ENCODE measurements around the gene FBXL20. TPM values are rescaled to one million over a fixed set of nuclear protein-coding genes. Genes with fewer than 3 reads are reported as not detected.

FBXL20 gene
- total RNA-seq, 2 donors from 2014 or later: 11.4 to 21.4 TPM

DNA sequence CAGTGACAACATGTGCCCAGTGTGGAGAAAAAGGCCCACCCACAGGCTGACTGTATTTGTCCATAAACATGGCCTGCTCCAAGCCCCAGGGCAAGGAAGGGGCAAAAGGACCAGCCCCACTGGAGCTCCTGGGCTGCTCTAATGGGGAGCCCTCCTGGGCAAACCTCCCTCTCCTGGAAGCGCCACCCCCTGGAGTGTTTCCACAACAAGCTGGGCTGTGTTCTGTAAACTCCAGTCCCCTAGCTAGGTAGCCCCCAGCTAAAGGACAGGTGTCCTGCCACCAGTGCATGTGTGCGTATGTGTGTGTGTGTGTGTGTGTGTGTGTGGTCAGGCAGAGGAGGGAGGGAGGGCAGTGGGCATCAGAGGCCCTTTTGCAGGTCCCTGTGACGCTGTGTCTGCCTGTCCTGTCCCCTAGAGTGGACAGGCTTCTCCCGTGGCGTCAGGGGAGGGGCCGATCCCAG is 164.4 kb downstream of the FBXL20 start:
- intact Hi-C loops (cut with DNase I, micrococcal nuclease): no loop called here
- ATAC-seq: no peak

DNA sequence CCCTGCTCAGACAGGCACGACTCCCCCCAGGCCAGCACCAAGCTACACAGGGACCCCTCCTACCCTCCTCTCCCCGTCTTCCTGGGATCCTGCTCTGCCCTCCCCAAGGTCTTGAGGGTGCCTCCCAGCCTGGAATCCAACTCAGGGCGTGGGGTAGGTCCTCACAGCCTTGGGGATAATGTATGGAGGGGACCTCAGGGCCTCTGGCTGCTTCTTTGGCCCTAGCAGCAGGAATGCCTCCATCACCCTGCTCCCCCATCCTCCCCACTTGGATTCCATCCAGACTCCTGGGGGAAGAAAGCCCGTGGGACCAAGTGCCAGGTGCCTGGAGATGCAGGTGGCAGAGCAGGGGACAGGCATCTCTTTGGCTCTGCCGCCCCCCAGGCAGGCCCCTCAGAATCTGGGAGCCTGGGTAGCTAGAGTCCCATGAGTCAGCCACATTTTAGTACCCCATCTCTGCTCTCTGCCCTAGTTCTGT is 164.9 kb downstream of the FBXL20 start:
- intact Hi-C loops (cut with DNase I, micrococcal nuclease): no loop called here
- ATAC-seq (no peak), DNase-seq (no peak)

More for the DNA sequence above, 164.4 kb downstream of the FBXL20 start:
- DNase-seq: no peak

DNA sequence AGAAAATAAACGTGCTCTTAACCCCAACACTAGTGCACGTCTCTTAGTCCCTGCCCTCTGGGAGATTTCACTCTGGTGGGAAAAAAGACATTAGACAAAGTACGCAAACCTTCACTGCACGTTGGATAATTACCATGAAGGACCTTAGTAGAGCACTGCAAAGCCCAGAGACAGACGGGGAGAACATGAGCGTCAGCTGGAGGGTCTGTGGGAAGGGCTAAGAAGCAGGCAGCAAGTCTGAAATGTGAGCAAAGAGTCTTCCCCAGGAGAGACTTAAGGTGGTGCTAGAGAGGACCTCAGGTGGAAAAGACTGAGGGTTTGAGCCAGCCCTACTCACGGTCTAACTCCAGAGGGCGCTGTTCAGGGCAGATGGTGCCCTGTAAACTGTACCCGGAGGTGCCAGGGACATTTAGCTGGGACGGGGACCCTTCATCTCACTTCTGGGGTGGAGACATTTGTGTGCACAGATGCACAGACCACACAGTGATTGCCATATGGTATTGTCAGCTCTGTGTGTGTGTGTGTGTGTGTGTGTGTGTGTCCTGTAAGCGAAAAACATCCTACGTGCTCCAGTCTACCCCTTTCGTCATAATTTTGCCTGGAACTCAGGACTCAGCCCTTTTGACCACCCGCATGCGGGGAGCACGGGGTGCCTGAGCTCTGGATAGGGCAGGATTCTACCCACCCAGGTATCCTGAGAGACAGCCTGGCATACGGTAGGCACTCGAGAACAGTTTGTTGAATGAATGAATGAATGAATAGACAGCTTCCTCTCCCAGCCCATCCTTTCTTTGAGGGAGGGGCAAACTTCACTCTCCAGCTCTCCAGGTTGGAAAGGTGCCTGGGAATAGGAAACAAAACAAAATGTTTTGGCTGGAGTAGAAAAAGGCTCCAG is 165.6 kb downstream of the FBXL20 start:
- no peak for DNase-seq
- intact Hi-C loops (cut with DNase I, micrococcal nuclease): no loop called here

DNA sequence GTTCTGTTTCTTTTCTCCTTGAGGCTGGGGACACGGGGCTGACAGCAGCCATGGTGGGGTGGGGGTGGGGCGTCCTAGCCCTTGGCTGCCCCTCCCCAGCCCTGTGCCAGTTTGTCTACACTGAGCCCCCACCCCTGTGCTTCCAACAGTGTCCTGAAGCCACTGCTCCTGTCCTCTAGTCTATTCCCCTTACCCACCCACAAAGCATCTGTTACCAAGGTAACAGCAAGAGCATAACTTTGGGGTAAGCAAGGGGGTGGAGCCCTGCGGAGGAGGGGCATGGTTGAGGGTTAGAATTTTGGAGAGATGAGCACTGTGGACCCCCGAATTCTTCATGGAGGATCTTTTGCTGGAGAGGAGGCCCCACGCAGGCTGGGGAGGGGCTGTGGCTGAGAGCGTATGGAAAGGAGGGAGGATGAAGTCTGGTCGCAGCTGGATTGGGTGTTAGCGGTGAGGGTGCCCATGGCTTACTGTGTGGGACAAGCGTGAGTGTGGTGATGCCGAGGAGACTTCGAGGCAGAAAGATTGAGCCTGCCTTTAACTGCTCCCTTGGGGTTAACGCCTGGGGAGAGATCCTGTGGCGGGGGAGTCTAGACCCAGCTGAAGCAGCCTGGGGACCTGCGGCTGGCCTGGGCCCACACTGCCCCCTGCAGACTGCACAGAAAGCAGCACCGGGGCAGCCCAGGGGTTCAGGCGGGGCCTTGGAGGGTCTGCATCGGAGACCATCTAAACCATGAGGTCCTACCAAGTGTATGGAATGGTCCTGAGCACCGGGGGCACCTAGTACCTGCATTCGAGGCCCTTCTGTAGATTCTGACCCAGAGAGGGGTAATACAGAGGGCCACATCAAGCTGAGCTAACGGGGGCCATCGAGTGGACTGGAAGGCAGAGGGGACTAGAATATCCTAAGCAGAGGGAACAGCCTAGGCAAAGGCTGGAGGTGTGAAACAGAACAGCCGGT is 169.6 kb downstream of the FBXL20 start:
- DNase-seq: peak in 1 of 2 donors; percentile 47
- peak; percentile 74 for ATAC-seq
- intact Hi-C loops (cut with DNase I, micrococcal nuclease): no loop called here

More for the DNA sequence above, 165.6 kb downstream of the FBXL20 start:
- peak; percentile 52 for ATAC-seq

DNA sequence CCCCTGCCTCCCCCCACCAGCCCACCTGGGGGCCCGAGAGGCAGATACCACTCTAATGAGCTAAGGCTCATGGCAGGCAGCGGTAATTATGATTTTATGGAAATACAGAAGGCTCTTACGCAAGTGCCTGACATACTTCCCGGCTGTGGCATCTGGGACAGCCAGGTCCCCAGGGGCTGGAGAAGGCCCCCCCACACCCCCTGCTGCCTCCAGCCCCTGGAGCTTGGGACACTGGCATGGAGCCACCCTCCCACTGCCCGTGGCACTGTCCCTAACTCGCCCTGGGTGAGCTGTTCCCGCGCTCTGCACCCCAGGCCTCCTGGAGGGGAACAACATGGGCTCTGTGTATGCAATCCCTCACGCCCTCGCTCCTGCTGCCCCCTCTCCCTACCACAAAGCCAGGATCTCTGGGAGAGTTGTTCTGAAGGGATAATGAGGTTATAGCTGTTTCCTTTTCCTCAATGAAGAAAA is 170.3 kb downstream of the FBXL20 start:
- DNase-seq: no peak
- intact Hi-C loops (cut with DNase I, micrococcal nuclease): no loop called here
- no peak for ATAC-seq

DNA sequence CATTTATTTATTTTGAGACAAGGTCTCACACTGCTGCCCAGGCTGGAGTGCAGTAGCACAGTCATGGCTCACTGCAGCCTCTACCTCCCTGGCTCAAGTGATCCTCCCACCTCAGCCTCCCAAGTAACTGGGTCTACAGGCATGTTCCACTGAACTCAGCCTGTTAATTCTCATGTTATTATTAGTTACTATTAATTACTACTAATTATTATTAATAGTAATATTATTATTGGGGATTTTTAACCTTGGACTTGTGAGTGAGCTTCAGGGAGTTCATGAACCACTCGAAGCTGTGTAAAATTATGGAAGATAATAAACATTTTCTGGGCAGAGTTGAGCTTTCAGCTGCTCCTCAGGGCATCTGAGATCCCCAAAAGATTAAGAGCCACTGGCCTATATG is 171.1 kb downstream of the FBXL20 start:
- DNase-seq (no peak), ATAC-seq (no peak)
- intact Hi-C loops (cut with DNase I, micrococcal nuclease): no loop called here

DNA sequence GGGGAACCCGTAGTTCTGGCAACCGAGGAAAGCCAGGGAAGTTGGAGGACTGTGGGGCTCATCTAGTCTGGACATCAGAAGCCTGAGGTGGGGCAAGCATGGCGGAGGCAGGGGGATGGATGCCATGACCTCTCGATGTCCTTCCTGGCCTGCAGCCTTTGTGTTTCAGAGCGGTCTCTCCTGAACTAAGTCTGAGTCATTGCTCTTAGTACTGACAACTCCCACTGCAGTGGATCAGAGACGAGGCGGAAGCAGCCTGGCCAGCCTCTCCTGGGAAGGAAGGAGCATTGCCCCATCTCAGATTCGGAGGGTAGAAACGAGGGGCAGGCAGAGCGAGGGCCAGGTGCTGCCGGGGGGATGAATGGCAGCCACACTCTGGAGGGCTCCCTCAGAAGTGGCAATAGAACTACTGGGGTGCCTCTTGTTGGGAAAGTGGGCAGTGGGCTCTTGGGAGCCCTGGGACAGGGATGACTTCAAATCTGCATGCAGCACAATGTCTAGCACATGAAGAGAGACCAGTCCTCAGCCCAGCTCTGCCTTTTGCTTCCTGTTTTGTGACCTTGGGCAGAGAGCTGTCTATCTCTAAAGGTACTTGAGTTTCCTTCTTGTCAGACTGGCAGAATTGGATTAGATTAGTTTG is 172.0 kb downstream of the FBXL20 start:
- no peak for ATAC-seq
- DNase-seq: no peak
- intact Hi-C loops (cut with DNase I, micrococcal nuclease): no loop called here

DNA sequence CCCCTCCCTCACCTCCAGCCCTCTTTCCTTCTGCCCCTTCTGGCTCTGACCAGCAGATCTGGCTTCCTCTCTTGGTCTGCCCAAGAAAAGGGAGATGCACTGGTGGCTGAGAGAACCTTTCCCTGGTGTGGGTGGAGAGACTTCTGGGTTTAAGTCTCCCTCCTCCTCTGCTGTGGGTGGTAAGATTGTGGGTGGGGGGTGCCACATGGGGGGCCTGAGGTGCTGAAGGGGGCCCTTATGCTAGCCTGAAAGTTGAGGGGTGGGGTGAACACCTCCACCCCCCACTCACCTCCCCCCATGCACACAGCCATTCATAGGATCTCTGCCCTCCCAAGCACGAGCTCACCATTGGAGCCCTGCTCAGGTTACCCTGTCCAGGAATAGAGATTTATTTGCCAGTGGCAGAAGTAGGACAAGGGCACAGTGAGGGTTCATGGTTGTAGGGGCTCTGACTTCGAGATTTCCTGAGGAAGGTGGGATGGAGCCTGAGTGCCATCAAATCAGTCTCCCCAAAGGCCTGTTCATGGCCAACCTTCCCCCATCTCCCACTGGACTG is 174.0 kb downstream of the FBXL20 start:
- intact Hi-C loops (cut with DNase I, micrococcal nuclease): no loop called here
- DNase-seq (no peak), ATAC-seq (no peak)

DNA sequence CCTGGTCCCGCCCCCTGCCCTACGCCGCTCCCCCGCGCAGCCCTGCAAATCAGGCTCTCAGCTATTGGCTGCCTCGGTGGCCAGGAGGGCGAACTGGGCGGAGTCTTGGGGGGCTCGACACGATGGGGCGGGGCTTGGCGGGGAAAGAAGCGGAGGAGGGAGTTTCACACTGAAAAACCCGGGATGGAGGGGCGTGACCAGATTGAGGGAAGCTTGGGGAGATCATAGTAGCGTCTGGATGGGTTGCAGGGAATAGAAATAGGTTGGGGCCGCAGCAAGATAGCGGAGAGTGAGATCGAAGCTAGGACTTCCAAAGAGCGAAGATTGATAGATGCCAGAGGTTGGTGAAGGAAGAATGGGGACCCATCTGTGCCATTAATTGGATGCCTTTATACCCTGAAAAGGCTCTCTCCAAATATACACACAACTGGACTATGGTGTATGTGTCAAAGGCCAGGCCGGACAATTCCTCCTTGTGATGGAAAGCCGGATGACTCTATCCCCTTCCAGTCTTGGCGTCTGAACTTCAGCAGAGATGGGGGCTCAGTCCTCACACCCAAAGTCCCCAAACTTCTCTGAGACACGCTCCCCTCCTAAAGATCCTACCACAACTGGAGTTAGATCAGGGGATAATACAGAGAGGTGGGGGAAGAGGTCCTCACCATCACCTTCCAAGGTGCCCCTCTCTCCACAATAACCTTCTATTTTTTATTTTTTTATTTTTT is 175.3 kb downstream of the FBXL20 start:
- DNase-seq: peak; percentile 53 to 55
- intact Hi-C loops (cut with DNase I, micrococcal nuclease): no loop called here
- peak; percentile 16 for ATAC-seq

DNA sequence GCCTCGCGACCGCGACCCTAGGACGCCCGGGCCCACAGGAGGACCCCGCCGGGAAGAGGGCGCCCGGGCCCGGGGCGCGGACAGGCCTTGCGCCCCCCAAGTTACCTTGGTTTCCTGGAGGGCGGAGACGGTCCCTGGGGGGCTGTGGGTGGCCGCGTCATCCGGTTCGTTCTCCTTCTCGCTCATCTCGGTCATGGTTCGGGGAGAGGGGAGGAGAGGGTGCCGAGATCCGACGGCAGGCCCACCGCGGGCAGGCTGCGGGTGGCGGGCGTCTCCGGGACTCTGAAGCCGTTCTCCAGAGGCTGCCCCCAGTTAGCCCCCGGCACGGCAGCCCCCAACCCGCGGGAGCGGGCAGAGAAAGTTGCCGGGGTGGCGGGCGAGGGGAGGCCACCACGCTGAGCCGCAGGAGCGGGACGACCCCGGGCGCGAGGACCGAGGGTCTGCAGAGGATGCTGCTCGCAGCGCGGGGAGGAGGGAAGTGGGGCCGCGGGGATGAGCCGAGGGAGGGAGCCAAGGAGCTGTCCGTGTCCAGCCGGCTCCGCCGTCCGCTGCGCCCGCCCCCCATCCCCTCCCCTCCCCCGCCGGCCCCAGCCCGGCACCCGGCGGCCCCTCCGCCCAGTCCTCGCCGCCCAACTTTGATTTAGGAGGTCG is 176.0 kb downstream of the FBXL20 start, which contains the start of gene STAC2:
TSS of gene STAC2 (minus strand) at position 638 of the 651 bp plus-strand sequence. CDS start at position 195, 443 bp downstream.
- intact Hi-C loops (cut with DNase I, micrococcal nuclease): no loop called here
- ATAC-seq (no peak), DNase-seq (no peak)

DNA sequence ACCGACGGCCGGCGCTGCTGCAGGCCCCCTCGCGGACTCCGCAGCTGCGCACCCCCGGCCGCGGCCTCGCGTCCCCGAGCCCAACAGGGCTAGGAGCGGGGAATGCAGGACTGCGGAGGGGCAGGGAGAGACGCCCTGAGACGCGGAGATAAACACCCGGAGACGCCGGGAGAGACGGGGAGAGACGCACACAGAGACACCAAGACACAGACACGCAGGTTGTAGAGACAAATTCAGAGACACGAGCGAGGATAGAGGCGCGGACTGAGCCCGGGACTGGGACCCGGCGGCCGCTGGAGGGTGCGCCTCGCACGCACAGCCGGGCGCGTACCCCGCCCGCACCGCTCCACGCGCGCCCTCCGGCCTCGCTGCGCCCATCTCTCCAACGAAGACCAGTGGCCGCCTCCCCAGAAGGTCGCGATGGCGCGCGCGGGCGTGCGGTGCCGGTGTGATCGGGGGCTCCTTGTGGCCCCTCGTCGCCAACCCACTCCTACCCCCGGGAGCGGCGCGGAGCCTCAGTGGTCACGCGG is 176.6 kb downstream of the FBXL20 start:
- intact Hi-C loops (cut with DNase I, micrococcal nuclease): no loop called here
- ATAC-seq (no peak), DNase-seq (no peak)

DNA sequence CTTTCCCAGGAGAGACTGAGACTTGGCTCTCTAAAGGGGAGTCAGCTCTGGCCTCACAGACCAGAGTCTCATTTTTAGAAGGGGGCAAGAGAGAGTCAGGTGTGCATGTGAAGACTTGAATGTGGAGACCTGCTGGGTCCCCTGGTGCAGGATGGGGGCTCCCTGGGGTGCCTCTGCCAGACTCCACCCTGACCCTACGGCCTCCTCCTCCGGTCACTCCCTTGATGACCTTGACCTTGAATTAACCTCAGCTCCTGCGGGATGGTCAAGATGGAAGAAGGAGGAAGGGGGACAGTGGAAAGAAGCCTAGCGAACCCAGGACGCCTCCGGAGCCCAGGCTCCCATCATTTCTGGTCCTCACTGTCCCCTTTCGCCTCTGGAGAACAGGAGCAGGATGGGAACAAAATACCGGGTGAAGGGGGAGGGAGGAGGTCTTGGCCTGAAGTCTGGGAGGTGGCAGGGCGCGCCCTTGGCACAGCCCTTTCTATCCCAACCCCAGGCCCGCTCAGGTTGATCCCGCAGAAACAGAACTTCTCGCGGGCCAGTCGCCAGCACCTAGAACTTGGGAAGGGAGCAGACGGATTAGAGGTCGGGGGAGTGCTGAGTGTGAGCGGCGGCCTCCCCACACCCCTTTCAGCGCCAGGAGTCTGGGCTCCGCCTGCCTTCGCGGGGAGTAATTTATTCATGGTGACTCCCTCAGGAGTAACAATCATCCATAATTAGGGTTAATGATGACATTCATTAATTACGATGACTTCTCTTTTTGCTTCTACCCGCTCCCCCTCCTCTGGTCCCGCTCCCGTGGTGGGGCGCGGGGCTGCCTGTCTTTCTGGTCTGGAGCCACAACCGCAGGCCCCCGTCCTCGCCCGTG is 177.3 kb downstream of the FBXL20 start:
- ATAC-seq (no peak), DNase-seq (no peak)
- intact Hi-C loops (cut with DNase I, micrococcal nuclease): no loop called here

DNA sequence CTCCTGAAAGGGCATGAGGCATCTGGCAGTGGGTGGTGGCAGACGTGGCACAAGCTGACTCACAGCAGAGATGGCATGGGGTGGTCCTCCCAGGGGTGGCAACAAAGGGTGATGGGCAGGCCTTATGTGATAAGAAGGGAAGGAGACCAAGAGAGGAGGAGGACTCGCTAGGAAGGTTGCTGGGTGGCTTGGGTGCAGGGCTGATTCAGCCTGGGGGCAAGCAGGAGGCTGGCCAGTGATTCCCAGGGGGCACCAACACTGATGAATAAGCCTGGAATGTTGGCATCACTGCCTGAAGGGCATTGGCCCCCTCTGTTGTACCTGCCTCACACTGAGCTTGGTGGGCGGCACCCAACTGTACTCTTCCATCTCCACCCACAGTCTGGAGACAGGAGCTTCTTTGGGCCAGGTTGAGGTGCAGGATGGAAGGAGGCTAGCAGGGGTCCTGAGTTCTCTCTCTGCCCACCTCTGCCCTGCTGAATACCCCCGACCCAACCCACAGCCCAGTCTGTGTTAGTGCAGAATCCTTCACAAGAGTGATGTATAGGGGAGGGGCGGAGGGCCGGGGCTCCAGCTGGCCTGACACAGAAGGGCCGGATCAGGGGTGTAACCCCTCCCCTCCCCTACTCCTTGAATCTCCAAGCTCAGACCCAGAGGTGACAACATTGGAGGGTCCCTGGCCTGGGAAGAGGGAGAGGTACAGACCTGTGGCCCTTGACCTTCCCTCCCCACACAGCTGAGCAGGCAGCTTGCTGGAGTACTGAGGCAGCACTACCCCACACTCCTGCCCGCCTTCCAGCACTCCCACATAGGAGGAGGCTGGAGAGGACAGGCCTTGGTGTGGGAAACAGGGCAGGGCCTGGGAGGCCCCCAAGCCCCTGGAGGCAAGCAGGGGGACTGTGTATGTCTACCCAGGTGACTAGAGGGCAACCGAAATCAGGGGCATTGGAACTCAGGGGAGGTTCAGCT is 178.3 kb downstream of the FBXL20 start:
- DNase-seq (no peak), ATAC-seq (no peak)
- intact Hi-C loops (cut with DNase I, micrococcal nuclease): no loop called here

DNA sequence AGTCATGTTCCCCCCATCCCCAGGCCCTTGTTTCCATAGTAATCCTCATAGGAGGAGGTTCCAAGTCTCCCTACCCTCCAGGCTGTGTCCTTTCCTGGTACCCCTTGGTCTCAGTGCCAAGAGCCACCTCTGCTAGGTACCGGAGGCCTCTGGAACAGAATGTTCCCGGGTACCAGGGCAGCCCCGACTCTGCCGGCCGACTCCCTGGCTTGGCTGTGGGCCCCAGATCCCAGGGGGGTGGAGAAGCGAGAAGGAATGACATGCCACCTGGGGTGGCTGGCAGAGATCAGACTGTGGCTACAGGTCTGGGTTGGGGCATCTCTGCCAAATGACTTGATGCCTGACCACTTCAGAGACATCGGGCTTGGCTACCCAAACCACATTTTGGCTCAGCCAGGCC is 179.3 kb downstream of the FBXL20 start:
- intact Hi-C loops (cut with DNase I, micrococcal nuclease): no loop called here
- DNase-seq: no peak
- no peak for ATAC-seq

DNA sequence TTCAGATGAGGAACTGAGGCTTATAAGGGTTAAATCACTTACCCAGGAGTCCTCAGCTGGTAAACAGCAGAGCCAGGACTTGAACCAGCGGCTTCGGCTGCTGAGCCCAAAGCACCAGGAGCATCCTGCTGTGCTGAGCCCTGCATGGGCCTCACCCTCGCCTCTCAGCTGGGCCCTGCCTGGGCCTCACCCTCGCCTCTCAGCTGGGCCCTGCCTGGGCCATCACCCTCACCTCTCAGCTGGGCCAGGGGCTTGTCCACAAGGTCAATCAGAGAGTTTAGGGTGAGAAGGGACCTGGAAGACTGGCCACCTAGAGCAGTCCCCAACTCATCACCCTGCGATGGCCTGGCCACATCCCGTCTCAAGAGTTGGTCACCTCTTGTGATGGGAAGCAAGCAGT is 179.9 kb downstream of the FBXL20 start:
- DNase-seq: no peak
- intact Hi-C loops (cut with DNase I, micrococcal nuclease): no loop called here
- no peak for ATAC-seq
